GM21526 (cell line): ENCODE data around the gene DTNA.
A peak's percentile ranks its signal among the peaks of the same experiment; 100 is the strongest.
"Not testable (repeated sequence)": the region's sequence is repeated elsewhere in the genome, so short reads cannot be mapped to it uniquely, and the experiment has no call there.

Source experiments
- ATAC-seq: cut with Tn5 transposase; IDR thresholded peaks from one replicate; pipeline ENCODE4 v1.9.1; 2021; ENCODE audit warnings: moderate library complexity; ENCODE audit not compliant: unreplicated experiment, low FRiP score

DTNA gene

DNA sequence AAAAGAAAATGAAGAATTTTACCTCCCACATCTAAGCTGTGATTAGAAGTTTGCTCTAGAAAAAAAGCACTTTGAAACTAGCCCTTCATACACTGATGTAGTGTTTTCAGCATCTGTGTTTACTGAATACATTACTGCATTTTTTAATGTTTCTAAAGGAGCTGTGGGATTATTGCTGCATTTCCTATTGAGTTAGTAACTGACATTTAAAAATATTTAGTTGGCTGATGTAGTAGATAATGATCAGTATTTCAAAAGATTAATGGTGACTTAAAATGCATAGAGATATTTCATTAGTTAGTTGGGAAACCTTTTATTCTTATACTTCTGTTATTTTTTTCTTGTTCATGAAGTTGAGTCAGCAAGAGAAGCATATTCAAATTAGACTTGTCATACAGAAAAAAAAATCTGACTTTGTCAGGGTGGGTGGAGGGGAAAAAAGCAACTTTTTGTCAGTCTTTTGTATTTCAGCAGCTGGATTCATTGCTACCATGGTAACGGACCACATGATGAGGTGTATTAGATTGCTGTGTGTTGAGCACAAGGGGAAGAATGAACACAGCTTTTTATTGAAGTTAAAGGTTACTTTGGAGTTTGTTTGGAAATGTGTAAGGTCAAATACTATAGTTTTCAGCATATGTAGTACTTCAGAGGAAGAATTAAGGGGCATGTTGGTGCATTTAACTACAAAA, at the start of gene DTNA:
Gene DTNA (plus strand): TSS at position 549 of the 692 bp plus-strand sequence. CDS start 45,679 bp downstream, outside the sequence.
- ATAC-seq: no peak

DNA sequence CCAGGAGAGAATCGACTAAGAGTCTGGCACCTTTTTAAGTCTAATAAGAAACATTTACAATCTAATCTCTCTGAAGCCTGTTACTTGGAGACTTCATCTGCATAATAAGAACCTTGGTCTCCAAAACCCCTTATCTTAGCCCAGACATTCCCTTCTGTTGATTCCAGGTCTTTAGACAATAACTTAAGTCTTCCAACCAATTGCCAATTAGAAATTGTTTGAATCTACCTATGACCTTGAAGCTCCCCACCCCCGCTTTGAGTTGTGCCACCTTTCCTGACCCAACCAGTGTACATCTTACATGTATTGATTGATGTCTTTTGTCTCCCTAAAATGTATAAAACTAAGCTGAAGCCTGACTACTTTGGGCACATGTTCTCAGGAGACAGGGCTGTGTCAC, 49.5 kb upstream of the DTNA start:
- no peak for ATAC-seq

DNA sequence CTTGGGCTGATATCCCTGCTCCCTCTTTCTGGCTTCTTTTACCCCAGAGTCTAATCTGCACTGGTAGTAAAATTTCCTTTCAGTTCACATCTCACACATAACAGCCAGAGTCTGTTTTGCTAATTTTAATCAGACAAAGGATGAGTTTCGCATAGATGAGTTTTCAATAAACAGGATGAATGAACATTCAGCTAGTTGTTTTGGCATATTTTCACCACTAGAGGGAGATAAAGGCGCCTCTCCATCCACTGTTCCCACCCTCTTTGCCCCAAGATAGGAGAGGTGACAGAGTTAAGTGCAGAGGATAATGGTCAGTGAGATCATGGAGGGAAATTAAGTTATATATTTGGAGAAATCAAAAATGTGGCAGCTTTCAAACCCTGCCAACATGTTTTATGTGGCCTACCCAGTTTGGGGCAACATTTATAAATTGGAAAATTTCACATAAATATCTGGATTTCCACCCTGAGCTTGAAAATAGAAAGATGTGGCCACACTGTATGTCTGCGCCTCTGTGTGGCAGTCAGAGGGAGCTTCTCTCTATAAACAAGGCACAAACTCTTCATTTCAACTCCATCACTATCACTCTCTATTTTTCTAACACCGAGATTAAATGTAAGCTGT, 48.5 kb upstream of the DTNA start:
- peak; percentile 88 for ATAC-seq

DNA sequence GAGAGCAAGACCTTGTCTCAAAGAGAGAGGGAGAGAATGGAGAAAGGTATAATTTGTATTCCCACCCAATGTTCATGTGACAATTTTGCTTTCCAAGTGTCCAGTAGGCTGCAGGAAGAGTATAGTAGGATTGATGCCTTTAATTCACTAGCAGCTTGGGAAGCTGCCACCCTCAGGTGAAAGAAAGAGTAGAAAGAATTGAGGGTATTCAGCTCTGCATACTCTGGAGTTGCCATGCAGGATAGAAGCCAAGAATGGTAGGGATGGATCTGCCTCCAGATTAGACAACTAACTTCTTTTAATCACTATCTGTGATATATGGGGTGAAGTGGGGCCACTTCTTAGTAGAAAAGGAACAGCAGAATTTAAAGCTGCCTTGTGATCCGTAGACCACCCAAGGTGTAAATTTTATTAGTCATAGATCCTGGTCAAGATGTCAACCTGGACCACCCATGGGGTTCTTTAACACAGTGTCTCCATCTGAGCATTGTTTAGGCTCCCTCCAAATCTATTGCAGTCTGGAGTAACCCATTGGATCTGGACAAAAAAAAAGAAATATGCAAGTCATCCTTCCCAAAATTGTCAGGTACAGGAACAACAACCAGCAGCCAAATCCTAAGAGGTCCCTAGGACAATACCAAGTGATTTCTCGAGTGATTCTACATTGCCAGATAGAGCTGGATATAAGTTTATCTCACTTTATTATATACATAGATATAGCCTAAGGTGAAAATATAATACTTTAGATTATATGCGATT, 33.1 kb upstream of the DTNA start:
- no peak for ATAC-seq

DNA sequence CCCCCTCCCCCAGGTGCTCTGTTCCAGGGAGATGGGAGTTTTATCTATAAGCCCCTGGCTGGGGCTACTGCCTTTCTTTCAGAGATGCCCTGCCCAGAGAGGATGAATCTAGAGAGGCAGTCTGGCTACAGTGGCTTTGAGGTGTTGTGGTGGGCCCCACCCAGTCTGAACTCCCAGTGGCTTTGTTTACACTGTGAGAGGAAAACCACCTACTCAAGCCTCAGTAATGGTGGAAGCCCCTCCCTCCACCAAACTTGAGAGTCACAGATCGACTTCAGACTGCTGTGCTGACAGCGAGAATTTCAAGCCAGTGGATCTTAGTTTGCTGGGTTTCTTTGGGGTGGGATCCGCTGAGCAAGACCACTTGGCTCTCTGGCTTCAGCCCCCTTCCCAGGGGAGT, 20.3 kb upstream of the DTNA start:
- ATAC-seq: not testable (repeated sequence)

DNA sequence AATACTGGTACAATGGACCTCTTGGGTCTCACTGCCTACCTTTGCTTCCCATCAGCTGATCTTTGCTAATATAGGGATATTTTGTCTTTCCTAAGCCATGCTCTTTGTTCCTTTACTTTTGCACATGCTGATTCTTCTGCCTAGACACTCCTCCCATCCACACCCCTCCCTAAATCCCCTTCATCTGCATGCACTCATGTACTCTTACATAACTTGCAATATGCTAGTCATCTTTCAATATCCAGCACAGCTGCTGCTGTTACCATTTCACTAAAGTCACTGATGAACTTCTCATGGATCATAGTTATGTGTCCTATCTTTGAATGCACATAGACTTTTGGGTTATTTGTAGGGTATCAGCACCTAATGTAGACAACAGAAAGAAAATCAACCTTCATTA, 18.5 kb upstream of the DTNA start:
- no peak for ATAC-seq

DNA sequence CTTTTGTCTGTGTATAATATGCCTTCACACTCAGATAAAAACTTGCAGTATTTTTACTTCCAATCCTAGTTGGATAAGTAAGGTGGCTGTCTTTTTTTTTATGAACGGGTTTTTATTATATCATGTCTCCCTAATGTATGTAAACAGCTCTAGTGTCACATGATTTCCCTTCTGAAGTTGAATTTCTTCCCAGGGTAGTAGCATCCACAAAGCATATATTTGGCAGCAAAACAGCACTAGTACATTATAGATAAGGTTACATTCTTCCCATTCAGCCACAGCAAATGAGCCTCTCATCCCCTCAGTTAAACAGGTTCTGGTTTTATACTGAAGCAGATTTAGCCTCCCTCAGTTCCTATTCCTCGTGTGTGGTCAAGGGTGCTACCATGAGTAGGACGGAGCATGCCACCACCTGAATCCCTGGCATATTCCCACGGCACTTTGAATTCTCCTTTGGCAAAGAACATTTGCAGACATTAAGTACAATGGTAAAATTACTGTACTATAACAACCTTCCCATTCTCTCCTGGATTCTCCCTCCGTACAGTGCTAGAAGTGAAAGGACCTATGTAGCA, 15.4 kb upstream of the DTNA start:
- ATAC-seq: no peak

DNA sequence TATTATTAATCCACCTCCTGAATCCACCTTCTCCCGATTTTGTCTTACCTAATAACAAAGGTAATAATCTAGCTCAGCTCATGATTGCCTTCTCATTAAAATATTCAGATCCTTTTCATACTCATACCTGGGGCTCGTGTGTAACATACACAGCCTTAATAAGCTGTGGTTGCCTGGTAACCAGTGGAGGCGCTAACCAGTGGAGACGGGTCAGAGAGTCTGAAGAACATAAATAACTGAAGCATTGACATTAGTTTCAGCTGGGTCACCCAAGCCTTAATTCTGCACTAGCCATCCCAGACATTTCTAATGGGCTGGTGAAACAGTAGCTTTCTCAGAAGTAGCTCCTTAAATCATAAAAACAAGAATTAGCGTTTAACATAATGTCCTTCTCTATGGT, 14.8 kb upstream of the DTNA start:
- no peak for ATAC-seq

DNA sequence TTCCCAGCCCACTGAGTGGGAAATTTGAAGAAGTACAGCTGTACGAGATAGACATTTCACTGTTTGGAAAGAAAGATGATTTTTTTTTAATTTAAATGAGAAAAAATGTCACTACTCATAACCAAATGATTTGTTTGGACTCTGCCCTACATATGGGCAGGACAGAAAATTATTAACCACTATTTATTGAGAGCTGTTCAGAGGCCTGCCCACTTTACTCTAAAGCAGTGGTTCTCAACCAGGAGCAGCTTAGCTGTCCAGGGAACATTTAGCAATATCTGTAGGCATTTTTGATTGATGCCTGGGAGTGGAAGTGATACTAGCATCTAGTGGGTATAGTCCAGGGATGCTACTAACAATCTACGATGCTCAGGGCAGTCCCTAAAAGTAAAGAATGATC, 13.4 kb upstream of the DTNA start:
- no peak for ATAC-seq

DNA sequence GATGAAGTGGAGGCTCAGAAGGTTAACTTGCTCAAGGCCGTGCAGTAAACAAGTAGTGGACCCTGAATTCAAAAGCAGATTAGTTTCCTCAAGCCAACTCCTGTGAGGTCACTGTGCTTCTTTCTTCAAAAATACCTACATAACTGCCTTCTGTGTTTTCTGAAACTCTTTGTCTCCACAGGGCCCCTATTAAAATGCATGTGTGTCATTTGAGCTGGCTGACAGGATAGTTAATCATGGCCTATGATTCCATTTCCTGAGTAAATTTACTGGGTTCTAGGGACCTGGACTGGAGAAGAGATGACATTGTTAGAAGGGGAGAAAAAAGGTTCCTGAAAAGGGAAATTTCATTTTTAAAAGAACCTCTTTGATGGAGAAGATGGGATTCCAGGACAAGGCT, 12.9 kb upstream of the DTNA start:
- no peak for ATAC-seq

DNA sequence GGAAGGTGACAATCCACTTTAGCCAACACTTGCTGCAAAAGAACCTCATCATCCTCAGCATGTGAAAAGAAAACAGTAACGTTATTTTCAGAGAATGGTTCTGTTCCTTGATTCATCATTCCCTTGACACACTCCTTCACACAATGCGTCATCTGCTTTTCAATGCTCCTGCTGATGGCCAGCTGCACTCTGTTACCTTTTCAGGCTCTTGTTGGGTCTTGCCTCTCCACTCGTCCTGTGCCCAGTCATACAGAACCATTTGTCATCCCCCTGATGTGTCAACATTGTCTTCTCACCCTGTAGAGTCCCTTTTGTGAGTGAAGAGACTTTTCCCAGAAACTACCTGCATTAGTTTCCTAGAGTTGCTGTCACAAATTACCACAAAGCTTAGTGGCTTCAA, 12.2 kb upstream of the DTNA start:
- ATAC-seq: no peak

DNA sequence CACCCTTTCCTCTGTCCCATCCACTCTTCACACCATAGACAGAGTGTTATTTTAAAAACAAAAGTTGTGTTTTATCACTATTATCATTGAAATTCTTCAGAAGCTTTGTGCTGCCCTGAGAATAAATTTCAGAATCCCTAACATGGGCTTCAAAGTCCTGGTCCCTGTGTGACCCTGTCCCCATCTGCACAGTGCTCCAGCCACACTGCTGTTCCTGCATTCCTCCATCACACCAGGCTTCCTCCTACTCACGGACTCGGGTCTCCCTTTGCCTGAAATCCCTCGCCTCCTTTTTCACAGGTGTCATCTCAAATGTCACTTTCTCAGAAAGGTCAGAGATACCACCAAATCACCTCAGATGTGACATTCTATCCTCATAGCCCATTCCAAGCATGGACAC, 8.2 kb upstream of the DTNA start:
- ATAC-seq: no peak

DNA sequence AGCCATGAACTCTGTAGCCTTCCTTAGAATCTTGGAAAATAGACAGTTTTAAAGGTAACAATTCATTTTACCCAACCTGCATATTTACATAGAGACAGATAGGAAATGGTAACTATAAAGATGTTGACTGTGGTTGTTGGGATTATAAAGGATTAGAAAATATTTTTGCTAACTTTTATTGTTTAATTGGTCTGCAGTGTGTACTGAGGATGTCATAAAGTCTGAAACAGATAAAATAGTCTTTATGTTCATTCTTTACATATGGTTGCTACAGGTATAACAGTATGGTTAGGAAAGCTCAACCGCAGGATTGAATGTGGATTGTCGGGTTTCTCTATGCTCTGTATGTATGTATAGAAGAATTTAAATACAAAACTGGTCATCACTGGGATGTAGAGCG, 7.3 kb upstream of the DTNA start:
- ATAC-seq: no peak

DNA sequence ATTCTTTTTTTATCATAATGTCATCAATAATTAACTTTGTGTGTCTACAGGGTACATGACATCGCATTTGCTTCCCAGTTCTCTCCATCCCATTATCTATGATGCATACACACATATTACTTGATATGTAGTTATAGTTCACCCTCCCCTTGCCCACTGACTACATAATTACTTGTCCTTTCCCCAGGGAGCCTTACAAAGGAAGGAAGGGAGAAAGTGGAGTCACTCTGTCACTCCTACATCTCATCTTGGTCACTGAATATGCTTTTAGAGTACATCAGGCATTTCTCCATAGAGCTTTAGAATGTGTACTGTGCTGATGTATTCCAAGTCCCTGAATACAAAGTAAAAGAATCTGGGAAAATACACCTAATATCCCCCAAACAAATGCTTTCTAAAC, 6.0 kb upstream of the DTNA start:
- no peak for ATAC-seq

DNA sequence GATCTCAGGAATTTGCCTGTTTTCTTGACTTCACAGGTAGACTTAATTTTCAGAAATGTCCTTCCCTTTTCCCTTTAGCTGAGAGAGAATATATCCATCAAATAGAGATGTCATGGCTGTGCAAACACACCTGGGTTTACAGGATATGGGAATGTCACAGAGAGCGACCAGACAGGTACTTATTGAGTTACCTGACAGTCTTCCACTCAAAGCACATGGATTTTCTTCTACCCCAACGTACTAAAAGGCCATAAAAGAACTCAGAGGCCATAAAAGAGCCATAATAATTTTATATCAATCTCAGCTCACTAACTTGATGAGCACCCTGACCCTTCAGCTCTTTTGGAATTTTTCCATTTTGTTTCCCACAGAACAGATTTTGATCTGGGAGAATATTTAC, 5.3 kb upstream of the DTNA start:
- no peak for ATAC-seq

DNA sequence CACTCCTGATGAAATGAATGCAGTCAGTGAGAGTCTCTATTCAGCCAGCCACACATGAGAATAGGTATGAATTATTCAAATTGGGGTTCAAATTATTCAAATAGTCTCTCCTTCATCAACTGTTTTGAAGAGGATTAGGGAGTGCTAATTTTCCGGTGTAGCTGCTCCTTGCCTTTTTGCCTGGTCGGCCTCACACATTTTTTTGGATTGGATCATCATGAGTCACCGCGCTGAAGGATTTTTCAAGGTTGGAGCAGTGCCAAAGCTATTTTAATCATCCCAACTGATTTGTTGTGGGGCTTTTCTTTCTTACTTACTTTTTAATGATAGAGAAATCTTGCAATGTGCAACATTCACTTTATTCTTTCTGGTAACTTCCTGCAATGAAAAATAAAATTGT, 2.4 kb upstream of the DTNA start:
- no peak for ATAC-seq

DNA sequence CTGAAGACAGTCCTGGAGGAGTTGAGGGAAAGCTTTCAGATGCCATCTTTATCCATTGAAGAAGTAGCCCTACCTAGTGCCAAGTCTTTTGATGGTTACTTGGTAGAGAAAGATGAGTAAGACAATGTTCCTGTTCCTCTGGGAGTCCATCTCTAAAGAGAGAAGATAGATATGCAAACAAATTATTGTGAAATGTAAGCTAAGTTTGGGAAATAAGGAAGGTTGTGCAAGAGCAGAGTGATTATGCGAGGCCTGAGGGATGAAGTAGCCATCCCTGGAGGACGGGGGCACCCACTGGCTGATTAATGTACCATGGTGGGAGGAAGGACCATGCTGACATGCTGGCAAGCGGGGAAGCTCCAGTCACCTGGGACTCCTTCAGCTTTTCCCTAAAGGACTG, 994 bp upstream of the DTNA start:
- no peak for ATAC-seq

DNA sequence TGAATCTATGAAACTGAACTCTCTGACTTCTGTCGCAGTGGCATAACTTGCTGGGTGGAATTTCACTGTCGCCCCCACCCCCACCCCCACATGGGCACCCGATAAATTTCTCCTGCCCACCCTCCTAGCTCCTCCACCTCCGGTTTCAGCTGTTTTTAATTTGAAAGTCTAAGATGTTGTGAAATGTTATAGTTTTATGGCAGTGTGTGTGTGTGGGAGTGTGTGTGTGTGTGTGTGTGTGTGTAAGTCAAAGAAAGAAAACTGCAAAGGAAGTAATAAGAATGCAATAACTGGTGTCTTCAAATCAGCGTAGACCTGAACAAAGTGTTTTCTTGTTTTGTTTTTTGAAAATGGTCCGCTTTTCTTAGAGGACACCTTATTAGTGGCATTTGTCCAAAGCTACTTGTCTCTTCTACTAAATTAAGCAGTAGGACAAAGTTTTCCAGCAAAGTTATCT, 388 bp downstream of the DTNA start:
- ATAC-seq: no peak

DNA sequence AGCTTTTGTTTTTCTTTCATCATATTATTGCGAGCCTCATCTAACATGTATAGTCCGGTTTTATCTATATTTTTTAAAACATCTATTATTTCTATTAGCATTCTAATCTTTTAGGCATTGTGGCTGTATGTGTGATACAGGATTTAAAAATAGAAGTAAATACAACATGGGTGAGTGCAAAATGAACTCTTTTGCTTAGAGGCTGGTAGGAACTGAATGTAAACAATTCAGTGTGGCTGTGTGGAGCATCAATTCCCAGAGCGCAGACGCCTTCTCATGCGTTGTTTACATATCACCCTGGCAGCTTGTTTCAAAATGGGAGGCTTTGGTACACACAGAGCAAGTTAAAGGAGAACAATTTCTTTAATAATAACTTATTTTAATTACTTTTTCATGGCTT, 836 bp downstream of the DTNA start:
- ATAC-seq: no peak

DNA sequence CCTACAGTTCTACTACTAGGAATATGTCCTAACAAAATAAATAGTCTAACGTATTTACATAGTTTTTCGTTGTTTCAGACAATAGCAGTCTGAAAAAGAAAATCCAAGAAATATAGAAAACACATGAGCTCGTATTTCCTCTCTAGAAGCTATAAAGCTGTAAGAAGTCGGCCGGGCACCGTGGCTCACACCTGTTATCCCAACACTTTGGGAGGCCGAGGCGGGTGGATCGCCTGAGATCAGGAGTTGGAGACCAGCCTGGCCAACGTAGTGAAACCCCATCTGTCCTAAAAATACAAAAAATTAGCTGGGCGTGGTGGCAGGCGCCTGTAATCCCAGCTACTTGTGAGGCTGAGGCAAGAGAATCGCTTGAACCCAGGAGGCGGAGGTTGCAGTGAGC, 6.0 kb downstream of the DTNA start:
- ATAC-seq: not testable (repeated sequence)

DNA sequence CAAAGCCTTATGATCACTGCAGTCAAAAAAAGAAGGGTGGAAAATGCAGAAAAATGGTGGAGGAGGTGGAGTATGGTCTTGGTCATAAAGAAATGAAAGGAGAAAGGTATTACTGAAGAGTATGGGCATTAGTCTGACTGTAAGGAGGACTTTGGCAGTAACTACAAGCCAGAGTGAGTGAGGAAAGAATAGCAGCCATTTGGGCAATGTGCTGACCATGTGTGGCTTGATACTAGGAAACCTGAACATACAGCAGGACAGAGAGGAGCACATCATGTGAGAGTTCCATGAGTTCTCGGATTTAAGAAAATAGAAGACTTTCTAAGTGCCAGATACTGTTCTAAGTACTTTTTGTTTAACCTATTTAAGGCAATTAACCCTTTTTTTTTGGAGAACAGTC, 8.5 kb downstream of the DTNA start:
- ATAC-seq: no peak
